ENCODE data around the gene TMEM130.

DNA sequence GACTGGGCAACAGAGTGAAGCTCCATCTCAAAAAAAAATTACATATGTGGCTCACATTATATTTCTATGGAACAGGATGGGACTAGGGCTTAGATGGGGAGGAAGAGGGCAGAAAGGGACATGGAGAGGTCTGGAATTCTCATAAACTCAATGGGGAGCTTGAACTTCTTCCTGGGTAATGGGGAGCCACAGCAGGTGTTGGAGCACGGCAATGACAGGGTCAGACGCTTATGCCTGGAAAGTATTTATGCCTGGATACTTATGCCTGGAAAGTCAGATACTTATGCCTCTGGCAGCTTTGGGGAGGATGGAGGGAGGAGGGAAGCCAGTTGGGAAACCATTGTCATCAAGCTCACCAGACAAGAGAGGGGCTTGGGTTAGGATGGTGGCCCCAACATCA, 36.8 kb downstream of the TMEM130 start:
- TF ChIP-seq, protein P1, sequence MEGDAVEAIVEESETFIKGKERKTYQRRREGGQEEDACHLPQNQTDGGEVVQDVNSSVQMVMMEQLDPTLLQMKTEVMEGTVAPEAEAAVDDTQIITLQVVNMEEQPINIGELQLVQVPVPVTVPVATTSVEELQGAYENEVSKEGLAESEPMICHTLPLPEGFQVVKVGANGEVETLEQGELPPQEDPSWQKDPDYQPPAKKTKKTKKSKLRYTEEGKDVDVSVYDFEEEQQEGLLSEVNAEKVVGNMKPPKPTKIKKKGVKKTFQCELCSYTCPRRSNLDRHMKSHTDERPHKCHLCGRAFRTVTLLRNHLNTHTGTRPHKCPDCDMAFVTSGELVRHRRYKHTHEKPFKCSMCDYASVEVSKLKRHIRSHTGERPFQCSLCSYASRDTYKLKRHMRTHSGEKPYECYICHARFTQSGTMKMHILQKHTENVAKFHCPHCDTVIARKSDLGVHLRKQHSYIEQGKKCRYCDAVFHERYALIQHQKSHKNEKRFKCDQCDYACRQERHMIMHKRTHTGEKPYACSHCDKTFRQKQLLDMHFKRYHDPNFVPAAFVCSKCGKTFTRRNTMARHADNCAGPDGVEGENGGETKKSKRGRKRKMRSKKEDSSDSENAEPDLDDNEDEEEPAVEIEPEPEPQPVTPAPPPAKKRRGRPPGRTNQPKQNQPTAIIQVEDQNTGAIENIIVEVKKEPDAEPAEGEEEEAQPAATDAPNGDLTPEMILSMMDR (IDR thresholded peaks at IDR 0.05): no peak
- TF ChIP-seq POLR2A (IDR thresholded peaks at IDR 0.05): no peak
- TF ChIP-seq POLR2AphosphoS5 (IDR thresholded peaks at IDR 0.05): no peak

All from upper lobe of left lung (tissue), 4 donors.